HL-60 (cell line): ENCODE measurements around the gene SLIRP.

Experiments used
- DNase-seq, 2 experiments: peaks; one replicate each; pipeline ENCODE4 v3.0.0-alpha.2; 2010 to 2020; ENCODE audit warnings: low read depth in 1 of 2, low spot score in 1 of 2
- H3K27ac ChIP-seq: fragments of 250-450 bp; sonication (Bioruptor Pico); replicated peaks from 2 replicates; pipeline ENCODE4 v1.5.1; 2020; ENCODE audit warnings: mild to moderate bottlenecking, moderate library complexity
- H3K27me3 ChIP-seq: fragments of 250-450 bp; sonication (Bioruptor Pico); 2 replicates; pipeline ENCODE4 v1.5.1; 2021; ENCODE audit warnings: mild to moderate bottlenecking, moderate library complexity; ENCODE audit not compliant: insufficient read depth, poor library complexity, severe bottlenecking
- H3K4me3 ChIP-seq: replicated peaks from 2 replicates; pipeline ENCODE4 v1.5.1; 2011; ENCODE audit warnings: mild to moderate bottlenecking, control low read depth, low read length; ENCODE audit not compliant: insufficient read depth
- CTCF ChIP-seq: IDR thresholded peaks from one replicate; pipeline ENCODE4 v1.5.1; 2011; ENCODE audit warnings: low read length, control low read depth, inconsistent platforms; ENCODE audit not compliant: insufficient read depth
- GABPA ChIP-seq: IDR thresholded peaks from 2 replicates; pipeline ENCODE4 v1.6.1; 2012; ENCODE audit warnings: low read depth
- POLR2AphosphoS5 ChIP-seq: IDR thresholded peaks from 2 replicates; pipeline ENCODE4 v1.6.1; 2012; ENCODE audit warnings: low read depth
- REST ChIP-seq: IDR thresholded peaks from 2 replicates; pipeline ENCODE4 v1.6.1; 2012; ENCODE audit warnings: low read depth; ENCODE audit not compliant: insufficient replicate concordance
- SPI1 ChIP-seq: IDR thresholded peaks from 2 replicates; pipeline ENCODE4 v1.6.1; 2012; ENCODE audit warnings: low read depth, mild to moderate bottlenecking, borderline replicate concordance

The SLIRP gene

GRCh38 chr14:77763978-77764377 lies 56.1 kb downstream of the SLIRP start:
- H3K27ac ChIP-seq: no peak overlapping the region
- DNase-seq: no peak

More at GRCh38 chr14:77763978-77764377, 56.1 kb downstream of the SLIRP start:
- no peaks in the 10 kb centered on the region for H3K27me3 ChIP-seq
- TF ChIP-seq POLR2AphosphoS5 (no peak), CTCF (no peak), SPI1 (no peak), GABPA (no peak), REST (no peak)
- no peak overlapping the region for H3K4me3 ChIP-seq
